Activated naive CD8-positive, alpha-beta T cell treated with anti-CD3 and anti-CD28 coated beads, Interleukin-2, amount 50 U/mL, for 24 hours (primary cell): ENCODE results near the gene NAA25.
"Not testable (repeated sequence)": the region's sequence is repeated elsewhere in the genome, so short reads cannot be mapped to it uniquely, and the experiment has no call there.

Source experiments
- ATAC-seq: fragments of 150-1000 bp; cut with Tn5 transposase; one replicate; pipeline ENCODE4 v1.10.0; 2021
- DNase-seq: peaks from one replicate; pipeline ENCODE4 v3.0.0; 2021
- H3K27ac Mint-ChIP-seq: one replicate; pipeline ENCODE4 v1.8.0; 2021; ENCODE audit warnings: mild to moderate bottlenecking, mixed read lengths
- H3K27me3 Mint-ChIP-seq: one replicate; pipeline ENCODE4 v1.8.0; 2021; ENCODE audit warnings: mixed read lengths
- H3K36me3 Mint-ChIP-seq: one replicate; pipeline ENCODE4 v1.8.0; 2021; ENCODE audit warnings: low read depth, mixed read lengths
- H3K4me1 Mint-ChIP-seq: one replicate; pipeline ENCODE4 v1.8.0; 2021; ENCODE audit warnings: mixed read lengths
- H3K4me3 Mint-ChIP-seq: one replicate; pipeline ENCODE4 v1.8.0; 2021; ENCODE audit warnings: mild to moderate bottlenecking, moderate library complexity, mixed read lengths
- H3K9me3 Mint-ChIP-seq: one replicate; pipeline ENCODE4 v1.8.0; 2021; ENCODE audit warnings: mixed read lengths

The NAA25 gene

DNA sequence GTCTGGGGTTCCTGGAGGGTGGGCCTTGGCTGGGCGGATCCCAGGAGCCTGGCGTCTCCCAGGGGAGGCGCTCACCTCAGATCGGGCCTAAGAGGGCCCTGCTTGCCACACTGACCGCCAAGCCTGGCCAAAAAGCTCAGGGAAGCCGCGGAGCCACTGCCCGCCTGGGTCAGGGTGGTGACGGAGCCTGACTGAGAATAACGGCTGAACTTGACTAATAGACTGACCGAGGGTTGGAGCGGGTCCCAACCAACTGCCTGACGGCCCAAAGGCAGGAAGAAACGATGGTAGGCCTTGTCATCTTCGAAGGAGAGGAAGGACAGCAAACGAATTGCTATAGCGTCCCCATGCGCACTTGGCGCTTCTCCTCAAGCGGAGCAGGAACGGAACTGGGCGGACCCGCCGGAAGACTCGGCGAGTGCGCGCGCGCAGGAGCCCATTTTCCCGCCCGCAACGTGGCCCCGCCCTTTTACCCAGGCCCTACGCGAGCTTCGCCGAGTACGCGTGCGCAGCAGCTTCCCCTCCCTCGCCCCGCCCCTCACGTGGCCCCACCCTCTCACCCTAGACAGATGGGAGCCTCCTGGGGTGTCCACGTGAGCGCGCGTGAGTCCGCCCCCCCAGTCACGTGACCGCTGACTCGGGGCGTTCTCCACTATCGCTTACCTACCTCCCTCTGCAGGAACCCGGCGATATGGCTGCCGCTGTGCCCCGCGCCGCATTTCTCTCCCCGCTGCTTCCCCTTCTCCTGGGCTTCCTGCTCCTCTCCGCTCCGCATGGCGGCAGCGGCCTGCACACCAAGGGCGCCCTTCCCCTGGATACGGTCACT, 95.6 kb downstream of the NAA25 start, which contains the start of the genes ERP29 and TMEM116:
ERP29 (plus strand) TSS at position 652 of the 826 bp plus-strand sequence; CDS start at position 692, 40 bp downstream.
TMEM116 (minus strand) TSS at position 391 of the 826 bp plus-strand sequence. CDS start 7,895 bp downstream, outside the sequence.
- H3K27ac Mint-ChIP-seq, result peak within 1 kb of the TSS; percentile 98
- peak within 1 kb of the TSS; percentile 96 for H3K4me3 Mint-ChIP-seq
- H3K4me1 Mint-ChIP-seq, result peaks cover 55% of the 10 kb centered on the region
- DNase-seq (peak; percentile 100), ATAC-seq (peak; percentile 81)
- peaks cover 8% of the 10 kb centered on the region for H3K9me3 Mint-ChIP-seq
- peaks cover 41% of the 10 kb centered on the region for H3K36me3 Mint-ChIP-seq
- H3K27me3 Mint-ChIP-seq, result no peaks in the 10 kb centered on the region

DNA sequence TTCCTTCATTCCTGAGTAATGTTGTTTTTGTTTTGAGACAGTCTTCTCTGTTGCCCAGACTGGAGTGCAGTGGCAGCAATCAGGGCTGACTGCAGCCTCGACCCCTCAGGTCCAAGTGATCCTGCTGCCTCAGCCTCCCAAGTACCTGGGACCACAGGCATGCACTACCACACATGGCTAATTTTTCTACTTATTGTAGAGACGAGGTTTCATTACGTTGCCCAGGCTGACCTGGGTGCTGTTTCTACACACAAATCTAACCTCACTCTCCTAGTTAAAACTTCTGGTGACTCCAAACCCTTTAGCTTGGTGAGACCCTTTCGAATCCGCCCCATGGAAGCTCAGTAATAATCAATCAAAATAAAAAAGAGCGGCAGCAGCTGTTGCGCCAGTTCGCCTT, 96.9 kb downstream of the NAA25 start:
- no peaks in the 10 kb centered on the region for H3K27me3 Mint-ChIP-seq
- DNase-seq (no peak), ATAC-seq (no peak)
- H3K36me3 Mint-ChIP-seq, result peaks cover 34% of the 10 kb centered on the region
- H3K27ac Mint-ChIP-seq, result peak overlapping the region; percentile 98
- peaks cover 8% of the 10 kb centered on the region for H3K9me3 Mint-ChIP-seq
- H3K4me3 Mint-ChIP-seq, result peak overlapping the region; percentile 96
- H3K4me1 Mint-ChIP-seq, result peaks cover 51% of the 10 kb centered on the region

DNA sequence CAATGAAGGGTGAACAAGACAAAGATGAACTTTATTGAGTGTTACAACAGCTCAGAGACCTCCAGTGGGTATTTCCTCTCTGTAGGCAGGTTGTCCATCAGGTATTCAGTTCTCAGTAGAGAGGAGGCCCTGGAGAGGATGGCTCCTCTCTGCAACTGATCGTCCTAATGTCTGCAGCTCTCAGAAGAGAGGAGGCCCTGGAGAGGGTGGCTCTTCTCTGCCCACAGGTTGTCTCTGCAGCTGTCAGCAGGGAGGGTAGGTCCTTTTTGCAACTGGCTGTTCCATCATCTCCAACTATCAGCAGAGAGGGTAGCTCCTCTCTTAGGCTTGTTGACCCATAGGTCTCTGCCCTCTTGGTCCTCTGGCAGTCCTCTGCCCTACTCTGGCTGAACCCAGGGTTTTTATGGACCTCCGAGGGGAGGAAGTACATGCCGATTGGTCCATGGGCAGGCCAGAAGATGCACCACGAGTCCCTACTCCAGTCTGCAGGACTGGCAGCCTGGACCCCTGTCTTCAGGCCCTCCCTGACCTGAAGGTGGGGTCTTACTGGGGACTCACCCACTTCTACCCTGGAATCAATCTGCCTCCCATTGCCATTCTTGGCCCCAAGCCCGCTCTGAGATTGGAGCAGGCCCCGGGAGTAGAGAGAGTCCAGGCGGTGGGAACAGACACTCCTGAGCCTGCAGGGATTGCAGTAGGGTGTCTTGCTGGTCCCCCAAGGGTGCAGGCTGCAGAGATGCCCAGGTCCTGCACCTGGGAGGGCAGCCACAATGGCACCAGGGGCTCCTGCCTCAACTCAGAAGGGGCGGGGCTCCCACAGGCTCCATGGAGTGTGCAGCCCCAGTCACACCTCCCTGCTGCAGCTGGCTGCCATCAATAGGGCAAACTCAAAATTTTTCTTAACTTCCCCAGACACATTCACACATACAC, 97.9 kb downstream of the NAA25 start:
- H3K4me1 Mint-ChIP-seq, result peaks cover 53% of the 10 kb centered on the region
- no peaks in the 10 kb centered on the region for H3K27me3 Mint-ChIP-seq
- H3K9me3 Mint-ChIP-seq, result peaks cover 1% of the 10 kb centered on the region
- DNase-seq, result no peak
- H3K27ac Mint-ChIP-seq, result no peak overlapping the region
- no peak for ATAC-seq
- peak overlapping the region; percentile 96 for H3K4me3 Mint-ChIP-seq
- peaks cover 26% of the 10 kb centered on the region for H3K36me3 Mint-ChIP-seq

DNA sequence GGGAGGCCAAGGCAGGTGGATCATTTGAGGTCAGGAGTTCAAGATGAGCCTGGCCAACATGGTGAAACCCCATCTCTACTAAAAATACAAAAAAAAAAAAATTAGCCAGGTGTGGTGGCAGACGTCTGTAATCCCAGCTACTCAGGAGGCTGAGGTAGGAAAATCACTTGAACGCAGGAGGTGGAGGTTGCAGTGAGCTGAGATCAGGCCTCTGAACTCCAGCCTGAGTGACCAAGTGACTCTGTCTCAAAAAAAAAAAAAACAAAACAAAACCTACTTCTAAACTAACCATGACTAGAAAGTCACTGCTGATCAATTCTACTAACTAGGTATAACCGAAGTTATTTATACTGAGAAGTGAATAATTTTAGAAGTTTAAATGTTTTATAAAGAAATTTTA, 99.0 kb downstream of the NAA25 start:
- Mint-ChIP-seq H3K36me3 (peaks cover 21% of the 10 kb centered on the region), H3K4me1 (peaks cover 50% of the 10 kb centered on the region)
- H3K27ac Mint-ChIP-seq, DNase-seq, H3K9me3 Mint-ChIP-seq, H3K4me3 Mint-ChIP-seq, ATAC-seq, H3K27me3 Mint-ChIP-seq: not testable (repeated sequence)

DNA sequence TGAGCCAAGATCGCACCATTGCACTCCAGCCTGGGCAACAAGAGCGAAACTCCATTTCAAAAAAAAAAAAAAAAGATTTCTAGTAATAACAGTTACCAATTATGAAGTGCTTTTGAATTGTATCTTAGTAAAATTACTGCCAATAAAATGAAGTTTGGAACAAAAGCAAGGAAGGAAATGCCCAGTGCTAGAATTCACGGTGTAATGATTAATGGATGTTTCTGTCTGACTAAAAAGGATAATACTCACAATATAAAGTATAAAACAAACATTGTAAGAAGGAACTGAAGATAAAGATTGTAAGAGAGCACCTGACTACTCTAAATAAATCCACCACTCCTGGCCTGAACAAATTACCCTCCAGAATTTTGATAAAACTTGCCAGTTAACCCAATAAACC, 99.7 kb downstream of the NAA25 start:
- Mint-ChIP-seq H3K27me3 (no peaks in the 10 kb centered on the region), H3K36me3 (peaks cover 16% of the 10 kb centered on the region), H3K27ac (peak overlapping the region; percentile 41), H3K4me3 (no peak overlapping the region), H3K4me1 (peaks cover 45% of the 10 kb centered on the region), H3K9me3 (no peaks in the 10 kb centered on the region)
- no peak for DNase-seq
- no peak for ATAC-seq

DNA sequence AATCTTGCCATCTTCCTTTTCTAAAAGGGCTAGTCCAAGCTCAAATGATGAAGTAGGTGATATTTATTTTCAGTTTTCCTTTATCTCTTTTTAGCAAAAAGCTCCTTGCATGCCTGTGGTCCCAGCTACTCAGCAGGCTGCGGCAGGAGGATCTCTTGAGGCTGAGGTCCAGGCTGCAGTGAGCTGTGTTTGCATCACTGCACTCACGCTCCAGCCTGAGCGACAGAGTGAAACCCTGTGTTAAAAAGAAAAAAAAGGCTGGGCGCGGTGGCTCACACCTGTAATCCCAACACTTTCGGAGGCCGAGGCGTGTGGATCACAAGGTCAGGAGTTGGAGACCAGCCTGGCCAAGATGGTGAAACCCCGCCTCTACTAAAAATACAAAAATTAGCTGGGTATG, 100.6 kb downstream of the NAA25 start:
- no peak overlapping the region for H3K4me3 Mint-ChIP-seq
- H3K4me1 Mint-ChIP-seq, result peaks cover 46% of the 10 kb centered on the region
- H3K27ac Mint-ChIP-seq, result no peak overlapping the region
- DNase-seq (no peak), ATAC-seq (no peak)
- H3K9me3 Mint-ChIP-seq, result no peaks in the 10 kb centered on the region
- H3K36me3 Mint-ChIP-seq, result peaks cover 19% of the 10 kb centered on the region
- no peaks in the 10 kb centered on the region for H3K27me3 Mint-ChIP-seq

DNA sequence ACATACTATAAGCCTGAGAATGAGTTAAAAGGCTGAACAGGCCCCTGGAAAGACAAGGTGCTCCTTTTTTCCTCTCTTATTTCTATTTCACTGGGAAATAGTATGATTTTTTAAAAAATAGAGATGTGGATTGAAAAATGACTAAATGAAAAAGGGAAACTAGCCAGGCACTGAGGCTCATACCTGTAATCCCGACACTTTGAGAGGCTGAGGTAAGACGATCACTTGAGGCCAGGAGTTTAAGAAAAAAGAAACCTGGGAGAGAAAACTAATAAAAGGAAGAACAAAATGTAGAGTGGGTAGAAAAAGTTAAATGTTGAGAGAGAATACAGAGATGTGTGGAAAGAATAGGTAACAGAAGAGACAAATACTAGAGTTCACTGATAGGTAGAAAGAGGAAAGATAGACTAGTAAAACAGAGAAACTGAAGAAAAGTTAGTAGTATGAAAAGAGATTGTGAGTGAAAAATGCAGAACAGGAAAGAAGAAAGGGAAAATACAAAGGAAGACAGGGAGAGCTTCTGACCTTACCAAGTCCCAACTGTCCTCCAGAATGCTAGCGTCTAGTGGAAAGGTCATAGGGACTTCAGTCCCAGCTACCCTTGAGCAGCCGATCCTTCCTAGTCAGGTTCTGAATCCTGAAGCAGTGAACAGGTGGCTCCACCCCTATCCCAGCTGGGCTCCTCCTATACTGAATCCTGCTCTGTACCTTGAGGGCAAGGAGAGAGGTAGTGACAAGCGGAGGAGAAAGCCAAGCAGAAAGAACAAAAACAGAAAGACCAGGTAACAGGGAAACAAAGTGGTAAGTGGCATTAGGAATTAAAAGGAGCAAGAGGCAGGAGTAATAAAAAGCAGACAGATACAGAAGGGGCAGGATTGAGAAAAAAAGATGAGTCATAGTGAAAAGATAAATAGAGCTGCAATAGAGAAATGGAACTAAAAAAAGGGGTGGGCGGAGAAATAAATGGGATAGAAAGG, 102.9 kb downstream of the NAA25 start:
- H3K27ac Mint-ChIP-seq, result peak overlapping the region; percentile 7
- no peaks in the 10 kb centered on the region for H3K9me3 Mint-ChIP-seq
- ATAC-seq (no peak), DNase-seq (no peak)
- H3K4me3 Mint-ChIP-seq, result no peak overlapping the region
- H3K27me3 Mint-ChIP-seq, result no peaks in the 10 kb centered on the region
- H3K36me3 Mint-ChIP-seq, result peaks cover 5% of the 10 kb centered on the region
- H3K4me1 Mint-ChIP-seq, result peaks cover 49% of the 10 kb centered on the region

DNA sequence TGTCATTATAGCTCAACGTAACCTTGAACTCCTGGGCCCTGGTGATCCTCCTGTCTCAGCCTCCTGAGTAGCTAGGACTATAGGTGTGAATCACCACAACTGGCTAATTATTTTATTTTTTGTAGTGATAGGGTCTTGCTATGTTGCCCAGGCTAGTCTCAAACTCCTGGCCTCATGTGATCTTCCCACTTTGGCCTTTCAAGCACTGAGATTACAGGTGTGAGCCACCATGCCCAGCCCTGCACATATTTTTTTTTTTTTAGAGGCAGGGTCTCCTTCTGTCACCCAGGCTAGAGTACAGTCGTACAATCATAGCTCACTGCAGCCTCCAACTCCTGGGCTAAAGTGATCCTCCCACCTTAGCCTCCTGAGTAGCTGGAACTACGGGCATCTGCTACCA, 104.5 kb downstream of the NAA25 start:
- no peaks in the 10 kb centered on the region for H3K9me3 Mint-ChIP-seq
- peaks cover 5% of the 10 kb centered on the region for H3K36me3 Mint-ChIP-seq
- no peak overlapping the region for H3K27ac Mint-ChIP-seq
- no peak overlapping the region for H3K4me3 Mint-ChIP-seq
- DNase-seq, result no peak
- H3K4me1 Mint-ChIP-seq, result peaks cover 57% of the 10 kb centered on the region
- no peaks in the 10 kb centered on the region for H3K27me3 Mint-ChIP-seq
- no peak for ATAC-seq

DNA sequence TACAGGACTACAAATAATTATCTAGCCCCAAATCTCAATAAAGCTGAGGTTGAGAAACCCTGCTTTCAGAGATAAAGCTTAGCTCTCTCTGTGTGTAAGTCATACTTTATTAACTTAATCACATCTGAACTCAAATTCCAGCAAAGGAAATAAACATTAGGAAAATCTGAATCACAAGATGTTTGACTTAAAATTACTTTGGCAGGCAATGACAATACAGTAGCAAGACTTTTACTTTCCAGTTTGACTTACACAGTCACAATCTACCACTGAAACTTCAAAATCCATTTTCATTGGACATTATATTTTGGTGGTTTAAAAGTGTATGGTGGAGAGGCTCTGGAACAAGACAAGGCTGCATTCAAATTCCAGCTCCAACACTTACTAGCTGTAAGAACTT, 107.0 kb downstream of the NAA25 start:
- Mint-ChIP-seq H3K9me3 (no peaks in the 10 kb centered on the region), H3K36me3 (peaks cover 5% of the 10 kb centered on the region), H3K4me1 (peaks cover 67% of the 10 kb centered on the region), H3K27ac (peak overlapping the region; percentile 80), H3K4me3 (peak overlapping the region; percentile 10), H3K27me3 (no peaks in the 10 kb centered on the region)
- no peak for DNase-seq
- ATAC-seq, result peak; percentile 92

DNA sequence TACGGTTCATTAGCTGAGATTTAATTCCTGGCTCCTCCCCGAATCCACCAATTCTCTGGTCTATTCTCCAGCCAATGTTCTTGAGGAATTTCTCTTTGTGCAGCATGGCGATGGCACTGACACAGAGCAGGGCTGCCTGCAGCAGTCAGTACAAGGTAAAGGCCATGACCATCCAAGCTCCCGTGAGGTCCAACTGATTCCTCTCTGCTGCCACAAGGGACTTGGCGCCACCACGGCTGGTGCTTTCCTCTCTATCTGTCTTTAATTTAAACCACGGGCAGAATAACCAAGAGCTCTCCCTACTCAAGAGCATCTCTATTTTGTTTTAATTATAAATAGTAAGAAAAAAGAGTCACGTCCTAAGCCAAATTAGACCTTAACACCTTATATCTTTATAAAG, 107.8 kb downstream of the NAA25 start:
- Mint-ChIP-seq H3K36me3 (peaks cover 5% of the 10 kb centered on the region), H3K4me3 (peak overlapping the region; percentile 32), H3K27me3 (no peaks in the 10 kb centered on the region), H3K4me1 (peaks cover 66% of the 10 kb centered on the region), H3K9me3 (no peaks in the 10 kb centered on the region), H3K27ac (peak overlapping the region; percentile 80)
- DNase-seq (no peak), ATAC-seq (no peak)

DNA sequence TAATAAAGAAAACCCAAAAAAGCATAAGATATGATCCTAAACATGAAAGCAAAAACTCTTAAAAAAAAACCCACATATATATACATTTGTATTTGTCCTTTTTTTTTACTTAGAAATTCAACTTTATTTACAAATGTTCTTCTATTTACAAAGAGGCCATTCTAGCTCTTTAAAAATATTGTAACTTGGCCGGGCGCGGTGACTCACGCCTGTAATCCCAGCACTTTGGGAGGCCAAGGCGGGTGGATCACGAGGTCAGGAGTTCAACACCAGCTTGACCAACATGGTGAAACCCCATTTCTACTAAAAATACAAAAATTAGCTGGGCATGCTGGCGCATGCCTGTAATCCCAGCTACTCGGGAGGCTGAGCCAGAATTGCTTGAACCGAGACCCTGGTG, 109.5 kb downstream of the NAA25 start:
- H3K4me3 Mint-ChIP-seq, H3K36me3 Mint-ChIP-seq, DNase-seq, ATAC-seq, H3K27me3 Mint-ChIP-seq, H3K9me3 Mint-ChIP-seq: not testable (repeated sequence)
- peak overlapping the region; percentile 0 for H3K27ac Mint-ChIP-seq
- peaks cover 77% of the 10 kb centered on the region for H3K4me1 Mint-ChIP-seq

DNA sequence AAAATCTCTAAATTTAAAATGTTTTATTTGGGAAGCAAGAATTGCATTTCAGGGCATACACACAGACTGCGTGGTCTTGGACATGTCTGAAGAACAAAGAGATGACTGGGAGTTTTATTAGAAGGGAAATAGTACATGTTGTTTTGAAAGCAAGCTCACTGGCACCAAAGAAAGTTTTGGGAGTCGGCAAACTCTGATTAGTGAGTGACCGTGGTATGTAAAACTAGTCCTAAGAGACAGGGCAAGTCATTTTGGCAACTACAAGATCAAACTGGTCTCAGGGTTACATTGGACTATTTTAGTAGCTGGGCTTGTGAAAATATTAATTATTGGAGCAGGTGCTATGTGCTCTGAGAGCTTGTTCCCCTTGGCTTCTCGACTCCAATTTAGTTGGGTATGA, 110.6 kb downstream of the NAA25 start:
- H3K27ac Mint-ChIP-seq, result no peak overlapping the region

DNA sequence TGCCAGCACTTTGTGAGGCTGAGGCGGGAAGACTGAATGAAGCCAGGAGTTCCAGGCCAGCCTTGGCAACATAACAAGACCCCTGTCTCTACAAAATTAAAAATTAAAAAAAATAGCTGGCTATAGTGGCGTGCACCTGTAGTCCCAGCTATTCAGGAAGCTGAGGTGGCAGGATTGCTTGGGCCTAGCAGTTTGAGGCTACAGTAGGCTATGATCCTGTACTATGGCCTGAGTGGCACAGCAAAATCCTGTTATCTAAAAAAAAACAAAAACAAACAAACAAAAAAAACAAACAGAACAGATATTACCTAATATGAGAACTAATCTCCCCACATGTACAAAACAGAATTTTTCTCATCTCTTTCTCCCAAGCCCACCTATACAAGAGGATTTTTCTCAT, 111.3 kb downstream of the NAA25 start:
- Mint-ChIP-seq H3K36me3 (peaks cover 1% of the 10 kb centered on the region), H3K9me3 (no peaks in the 10 kb centered on the region), H3K4me1 (peaks cover 86% of the 10 kb centered on the region), H3K4me3 (no peak overlapping the region), H3K27me3 (no peaks in the 10 kb centered on the region), H3K27ac (peak overlapping the region; percentile 25)
- DNase-seq (no peak), ATAC-seq (no peak)

More for the DNA sequence above, 110.6 kb downstream of the NAA25 start:
- ATAC-seq (no peak), DNase-seq (no peak)
- no peaks in the 10 kb centered on the region for H3K9me3 Mint-ChIP-seq
- H3K4me1 Mint-ChIP-seq, result peaks cover 86% of the 10 kb centered on the region
- no peaks in the 10 kb centered on the region for H3K27me3 Mint-ChIP-seq
- H3K4me3 Mint-ChIP-seq, result no peak overlapping the region
- H3K36me3 Mint-ChIP-seq, result peaks cover 1% of the 10 kb centered on the region
